Measurements from ENCODE around the gene FCER1A.

The FCER1A gene

GRCh38 chr1:159282118-159282517 lies 20.0 kb upstream of the FCER1A start:
- no peak for TF ChIP-seq CTCF (IDR thresholded peaks at IDR 0.05; ENCODE audit: low read depth, low read length, missing control alignments)
- DNase-seq (ENCODE audit: extremely low read depth, low read depth): no peak

GRCh38 chr1:159289060-159289459 lies 13.1 kb upstream of the FCER1A start:
- no peak for DNase-seq (ENCODE audit: extremely low read depth, low read depth)
- no peak overlapping the region for H3K4me3 ChIP-seq (replicated peaks; ENCODE audit: low read depth, low read length)
- no peak for TF ChIP-seq CTCF (IDR thresholded peaks at IDR 0.05; ENCODE audit: low read depth, low read length, missing control alignments)

More at GRCh38 chr1:159282118-159282517, 20.0 kb upstream of the FCER1A start:
- no peak overlapping the region for H3K4me3 ChIP-seq (replicated peaks; ENCODE audit: low read depth, low read length)

GRCh38 chr1:159291424-159291823 lies 10.7 kb upstream of the FCER1A start:
- no peak for DNase-seq (ENCODE audit: extremely low read depth, low read depth)
- TF ChIP-seq CTCF (IDR thresholded peaks at IDR 0.05; ENCODE audit: low read depth, low read length, missing control alignments): no peak
- H3K4me3 ChIP-seq (replicated peaks; ENCODE audit: low read depth, low read length): no peak overlapping the region

- no peak for TF ChIP-seq CTCF (IDR thresholded peaks at IDR 0.05; ENCODE audit: low read depth, low read length, missing control alignments)
- no peak overlapping the region for H3K4me3 ChIP-seq (replicated peaks; ENCODE audit: low read depth, low read length)
- no peak for DNase-seq (ENCODE audit: extremely low read depth, low read depth)
These were observed 5.3 kb upstream of the FCER1A start for GRCh38 chr1:159296706-159297375.

GRCh38 chr1:159300146-159300545 lies 2.0 kb upstream of the FCER1A start:
- no peak overlapping the region for H3K4me3 ChIP-seq (replicated peaks; ENCODE audit: low read depth, low read length)
- no peak for DNase-seq (ENCODE audit: extremely low read depth, low read depth)
- no peak for TF ChIP-seq CTCF (IDR thresholded peaks at IDR 0.05; ENCODE audit: low read depth, low read length, missing control alignments)

- H3K4me3 ChIP-seq (replicated peaks; ENCODE audit: low read depth, low read length): no peak overlapping the region
- no peak for DNase-seq (ENCODE audit: extremely low read depth, low read depth)
- no peak for TF ChIP-seq CTCF (IDR thresholded peaks at IDR 0.05; ENCODE audit: low read depth, low read length, missing control alignments)
These were observed 5.3 kb downstream of the FCER1A start for GRCh38 chr1:159307346-159308020.
